ENCODE results near the gene IGSF21.

Gene IGSF21

GRCh38 chr1:18300376-18300775, 192.8 kb downstream of the IGSF21 start:
- DNase-seq: no peak

- no peak for DNase-seq
Observed at GRCh38 chr1:18302788-18303413, 195.3 kb downstream of the IGSF21 start.

- DNase-seq: no peak
Observed at GRCh38 chr1:18304151-18304869, 196.7 kb downstream of the IGSF21 start.

GRCh38 chr1:18305182-18305795, 197.7 kb downstream of the IGSF21 start:
- no peak for DNase-seq

GRCh38 chr1:18307329-18307898, 199.8 kb downstream of the IGSF21 start:
- DNase-seq: no peak

GRCh38 chr1:18309552-18310155, 202.1 kb downstream of the IGSF21 start:
- peak; percentile 3 for DNase-seq

- no peak for DNase-seq
Observed at GRCh38 chr1:18312961-18313360, 205.4 kb downstream of the IGSF21 start.

- no peak for DNase-seq
Observed at GRCh38 chr1:18313523-18313922, 205.9 kb downstream of the IGSF21 start.

GRCh38 chr1:18314399-18314798, 206.8 kb downstream of the IGSF21 start:
- no peak for DNase-seq

GRCh38 chr1:18315449-18315848, 207.9 kb downstream of the IGSF21 start:
- no peak for DNase-seq

GRCh38 chr1:18316764-18317163, 209.2 kb downstream of the IGSF21 start:
- DNase-seq: no peak

GRCh38 chr1:18319099-18319498, 211.5 kb downstream of the IGSF21 start:
- DNase-seq: no peak

GRCh38 chr1:18320051-18320450, 212.5 kb downstream of the IGSF21 start:
- DNase-seq: no peak

- no peak for DNase-seq
Observed at GRCh38 chr1:18322368-18323032, 214.9 kb downstream of the IGSF21 start.

GRCh38 chr1:18323259-18323658, 215.7 kb downstream of the IGSF21 start:
- no peak for DNase-seq

GRCh38 chr1:18324246-18324645, 216.6 kb downstream of the IGSF21 start:
- no peak for DNase-seq

- DNase-seq: no peak
Observed at GRCh38 chr1:18325136-18325535, 217.5 kb downstream of the IGSF21 start.

- no peak for DNase-seq
Observed at GRCh38 chr1:18326211-18326897, 218.8 kb downstream of the IGSF21 start.

- DNase-seq: no peak
Observed at GRCh38 chr1:18327650-18328049, 220.1 kb downstream of the IGSF21 start.

GRCh38 chr1:18328803-18329202, 221.2 kb downstream of the IGSF21 start:
- no peak for DNase-seq

GRCh38 chr1:18329469-18330253, 222.1 kb downstream of the IGSF21 start:
- no peak for DNase-seq
